H1 (cell line): ENCODE measurements around the gene EGLN3. TPM values are rescaled to one million over a fixed set of nuclear protein-coding genes. Genes with fewer than 3 reads are reported as not detected.

Experiments
- CEBPB ChIP-seq: IDR thresholded peaks from 2 replicates; pipeline ENCODE4 v1.6.1; 2012; ENCODE audit warnings: low read depth, low read length
- CHD7 ChIP-seq: fragments of 300-600 bp; sonication (generic); IDR thresholded peaks from 2 replicates; pipeline ENCODE4 v1.7.1; 2012; ENCODE audit warnings: low read length, moderate library complexity, mild to moderate bottlenecking, inconsistent platforms; ENCODE audit not compliant: insufficient replicate concordance
- KDM5A ChIP-seq: fragments of 200-600 bp; IDR thresholded peaks from 2 replicates; pipeline ENCODE4 v1.7.1; 2012; ENCODE audit warnings: mild to moderate bottlenecking, low read length, inconsistent platforms, mixed read lengths
- polyA plus RNA-seq, 7 experiments: library from polyadenylated mRNA; depleted of rRNA in 3 of 7; stranded (reverse) in 5 of 7; unstranded in 2 of 7; fragments of >200 nt in 5 of 7; fragments of 200-250 nt in 2 of 7; gene quantifications; 1 replicate in 5 of 7; 2 replicates in 1 of 7; 4 replicates in 1 of 7; pipeline versions ENCODE4 v1.2.1 to v1.2.3, GENCODE V29; 2011 to 2013; ENCODE audit warnings: missing spikeins in 2 of 7, mixed read lengths in 2 of 7
- total RNA-seq: library from RNA; stranded (reverse); fragmentation: NEBNext Ultra II Directional; extraction: Animal tissue kit (Norgen Biotek cat#: 25700); gene quantifications from 2 replicates; pipeline ENCODE4 v1.2.1, GENCODE V29; 2021

Gene EGLN3
- total and polyA plus RNA-seq, 2 of the 8 experiments (the other 6 are each of a cell fraction or from before 2014, with no cell fraction given): 10.6 to 27.3 TPM

GRCh38 chr14:33900706-33901105, 50.2 kb downstream of the EGLN3 start (continued):
- no peak for TF ChIP-seq CEBPB
- no peak for TF ChIP-seq CHD7
- no peak for TF ChIP-seq KDM5A
